Kidney (tissue), 14 donors: ENCODE data around the gene TTC36. TPM values are rescaled to one million over a fixed set of nuclear protein-coding genes. Genes with fewer than 3 reads are reported as not detected.

Source experiments
- DNase-seq, 5 donors: peaks; one replicate each; pipeline ENCODE4 v3.0.0-alpha.2; 2013 to 2020
- FAIRE-seq: peaks from 2 replicates; lab custom pipeline; 2012; peaks lifted over from hg19 to GRCh38; lab: Jason Lieb, UNC
- H3K27ac ChIP-seq, 2 donors: one replicate each; pipeline ENCODE4 v1.7.0; 2013; ENCODE audit warnings: low read depth in 2 of 2, low read length in 2 of 2, inconsistent platforms in 1 of 2
- H3K27me3 ChIP-seq: one replicate; pipeline ENCODE4 v1.7.1; 2013; ENCODE audit warnings: low read length, inconsistent platforms; ENCODE audit not compliant: control insufficient read depth, insufficient read depth
- H3K36me3 ChIP-seq, 3 donors: one replicate each; pipeline versions ENCODE4 v1.7.0 to v1.7.1; 2013; ENCODE audit warnings: low read length in 3 of 3, control low read depth in 1 of 3, inconsistent platforms in 1 of 3; ENCODE audit not compliant: insufficient read depth in 3 of 3, control insufficient read depth in 2 of 3
- H3K4me1 ChIP-seq, 3 donors: one replicate each; pipeline versions ENCODE4 v1.7.0 to v1.7.1; 2013; ENCODE audit warnings: low read length in 3 of 3, inconsistent platforms in 1 of 3, low read depth in 1 of 3; ENCODE audit not compliant: control insufficient read depth in 2 of 3, insufficient read depth in 2 of 3
- H3K4me3 ChIP-seq, 3 donors: one replicate each; pipeline versions ENCODE4 v1.7.0 to v1.8.1; 2013; ENCODE audit warnings: low read length in 3 of 3, control low read depth in 1 of 3, inconsistent platforms in 1 of 3
- H3K9ac ChIP-seq, 3 donors: one replicate each; pipeline versions ENCODE4 v1.7.0 to v1.7.1; 2013; ENCODE audit warnings: low read length in 3 of 3, control low read depth in 1 of 3, inconsistent platforms in 1 of 3
- H3K9me3 ChIP-seq, 3 donors: one replicate each; pipeline versions ENCODE4 v1.7.0 to v1.7.1; 2013; ENCODE audit warnings: low read length in 3 of 3, control low read depth in 1 of 3, inconsistent platforms in 1 of 3; ENCODE audit not compliant: control insufficient read depth in 2 of 3, insufficient read depth in 1 of 3
- intact Hi-C: fragments of 100-400 bp; cut with DNase I; formaldehyde crosslinking; loops from one replicate; pipeline ENCODE4 v1.11.1; 2022
- polyA plus RNA-seq: library from polyadenylated mRNA; stranded (reverse); fragments of 350-450 nt; fragmentation: Illumina TruSeq; extraction: RNeasy Lipid Tissue Mini Kit (QIAGEN cat#74804); gene quantifications from one replicate; pipeline ENCODE4 v1.2.3, GENCODE V29; 2014; ENCODE audit warnings: low read depth, low replicate concordance; ENCODE audit not compliant: insufficient read depth
- total RNA-seq: library from RNA; stranded (reverse); fragmentation: NEBNext Ultra II Directional; extraction: Animal tissue kit (Norgen Biotek cat#: 25700); gene quantifications from one replicate; pipeline ENCODE4 v1.2.1, GENCODE V29; 2021
- TF ChIP-seq, protein P1 (sequence below): IDR thresholded peaks from 3 replicates; pipeline ENCODE4 v1.5.1; 2012; ENCODE audit warnings: mild to moderate bottlenecking, moderate library complexity, borderline replicate concordance; ENCODE audit not compliant: insufficient read depth; ENCODE audit errors: extremely low read depth
- donor health status: control.
- donor health status: control.
- donor health status: control.
- donor health status: control.
- donor health status: control.
- donor health status: DM: yes; HTN: yes; CAD: no.
- donor health status: Normal renal cell carcinoma (clear cell type).

TTC36 gene
- total and polyA plus RNA-seq, 2 donors from 2014 or later: 1.1 to 12.7 TPM

DNA sequence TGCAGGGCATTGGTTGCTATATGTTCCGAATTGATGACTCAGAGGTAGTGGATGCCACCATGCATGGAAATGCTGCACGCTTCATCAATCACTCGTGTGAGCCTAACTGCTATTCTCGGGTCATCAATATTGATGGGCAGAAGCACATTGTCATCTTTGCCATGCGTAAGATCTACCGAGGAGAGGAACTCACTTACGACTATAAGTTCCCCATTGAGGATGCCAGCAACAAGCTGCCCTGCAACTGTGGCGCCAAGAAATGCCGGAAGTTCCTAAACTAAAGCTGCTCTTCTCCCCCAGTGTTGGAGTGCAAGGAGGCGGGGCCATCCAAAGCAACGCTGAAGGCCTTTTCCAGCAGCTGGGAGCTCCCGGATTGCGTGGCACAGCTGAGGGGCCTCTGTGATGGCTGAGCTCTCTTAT is 5.4 kb upstream of the TTC36 start:
- DNase-seq (no peak), FAIRE-seq (no peak)
- Histone ChIP-seq H3K4me3 (no peak overlapping the region), H3K9me3 (no peaks in the 10 kb centered on the region), H3K9ac (no peak overlapping the region), H3K27me3 (no peaks in the 10 kb centered on the region), H3K36me3 (peaks cover 14 to 36% (median 36%) of the 10 kb centered on the region in 3 donors), H3K4me1 (peaks cover 0 to 5% (median 2%) of the 10 kb centered on the region in 3 donors), H3K27ac (no peak overlapping the region)
- TF ChIP-seq, protein P1, sequence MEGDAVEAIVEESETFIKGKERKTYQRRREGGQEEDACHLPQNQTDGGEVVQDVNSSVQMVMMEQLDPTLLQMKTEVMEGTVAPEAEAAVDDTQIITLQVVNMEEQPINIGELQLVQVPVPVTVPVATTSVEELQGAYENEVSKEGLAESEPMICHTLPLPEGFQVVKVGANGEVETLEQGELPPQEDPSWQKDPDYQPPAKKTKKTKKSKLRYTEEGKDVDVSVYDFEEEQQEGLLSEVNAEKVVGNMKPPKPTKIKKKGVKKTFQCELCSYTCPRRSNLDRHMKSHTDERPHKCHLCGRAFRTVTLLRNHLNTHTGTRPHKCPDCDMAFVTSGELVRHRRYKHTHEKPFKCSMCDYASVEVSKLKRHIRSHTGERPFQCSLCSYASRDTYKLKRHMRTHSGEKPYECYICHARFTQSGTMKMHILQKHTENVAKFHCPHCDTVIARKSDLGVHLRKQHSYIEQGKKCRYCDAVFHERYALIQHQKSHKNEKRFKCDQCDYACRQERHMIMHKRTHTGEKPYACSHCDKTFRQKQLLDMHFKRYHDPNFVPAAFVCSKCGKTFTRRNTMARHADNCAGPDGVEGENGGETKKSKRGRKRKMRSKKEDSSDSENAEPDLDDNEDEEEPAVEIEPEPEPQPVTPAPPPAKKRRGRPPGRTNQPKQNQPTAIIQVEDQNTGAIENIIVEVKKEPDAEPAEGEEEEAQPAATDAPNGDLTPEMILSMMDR: no peak
- intact Hi-C loops: no loop called here

DNA sequence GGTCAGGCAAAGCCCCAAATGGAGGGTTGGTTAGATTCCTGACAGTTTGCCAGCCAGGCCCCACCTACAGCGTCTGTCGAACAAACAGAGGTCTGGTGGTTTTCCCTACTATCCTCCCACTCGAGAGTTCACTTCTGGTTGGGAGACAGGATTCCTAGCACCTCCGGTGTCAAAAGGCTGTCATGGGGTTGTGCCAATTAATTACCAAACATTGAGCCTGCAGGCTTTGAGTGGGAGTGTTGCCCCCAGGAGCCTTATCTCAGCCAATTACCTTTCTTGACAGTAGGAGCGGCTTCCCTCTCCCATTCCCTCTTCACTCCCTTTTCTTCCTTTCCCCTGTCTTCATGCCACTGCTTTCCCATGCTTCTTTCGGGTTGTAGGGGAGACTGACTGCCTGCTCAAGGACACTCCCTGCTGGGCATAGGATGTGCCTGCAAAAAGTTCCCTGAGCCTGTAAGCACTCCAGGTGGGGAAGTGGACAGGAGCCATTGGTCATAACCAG is 4.7 kb upstream of the TTC36 start:
- no peak for FAIRE-seq
- peaks cover 12 to 33% (median 33%) of the 10 kb centered on the region in 3 donors for H3K36me3 ChIP-seq
- peak in 3 of 5 donors; percentile 18 to 58 (median 36) for DNase-seq

DNA sequence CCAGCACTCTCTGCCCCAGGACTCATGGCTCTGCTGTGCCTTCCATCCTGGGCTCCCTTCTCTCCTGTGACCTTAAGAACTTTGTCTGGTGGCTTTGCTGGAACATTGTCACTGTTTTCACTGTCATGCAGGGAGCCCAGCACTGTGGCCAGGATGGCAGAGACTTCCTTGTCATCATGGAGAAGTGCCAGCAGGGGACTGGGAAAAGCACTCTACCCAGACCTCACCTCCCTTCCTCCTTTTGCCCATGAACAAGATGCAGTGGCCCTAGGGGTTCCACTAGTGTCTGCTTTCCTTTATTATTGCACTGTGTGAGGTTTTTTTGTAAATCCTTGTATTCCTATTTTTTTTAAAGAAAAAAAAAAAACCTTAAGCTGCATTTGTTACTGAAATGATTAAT is 2.9 kb upstream of the TTC36 start:
- peaks cover 10 to 30% (median 30%) of the 10 kb centered on the region in 3 donors for H3K36me3 ChIP-seq
- FAIRE-seq (no peak), DNase-seq (no peak)
- no peaks in the 10 kb centered on the region for H3K27me3 ChIP-seq
- TF ChIP-seq, protein P1: no peak
- H3K27ac ChIP-seq: no peak overlapping the region
- no peaks in the 10 kb centered on the region for H3K9me3 ChIP-seq
- H3K4me3 ChIP-seq: no peak overlapping the region
- H3K4me1 ChIP-seq: peaks cover 0 to 13% (median 9%) of the 10 kb centered on the region in 3 donors
- no peak overlapping the region for H3K9ac ChIP-seq
- intact Hi-C loops: no loop called here

More for the DNA sequence above, 4.7 kb upstream of the TTC36 start:
- Histone ChIP-seq H3K27ac (no peak overlapping the region), H3K4me1 (peaks cover 0 to 5% (median 2%) of the 10 kb centered on the region in 3 donors), H3K4me3 (no peak overlapping the region), H3K27me3 (no peaks in the 10 kb centered on the region), H3K9me3 (no peaks in the 10 kb centered on the region), H3K9ac (no peak overlapping the region)
- intact Hi-C loops: no loop called here
- TF ChIP-seq, protein P1: peak; percentile 30
